Heart left ventricle (tissue), 16 donors: ENCODE measurements around the gene LNP1. TPM values are rescaled to one million over a fixed set of nuclear protein-coding genes. Genes with fewer than 3 reads are reported as not detected.

Experiments used
- ATAC-seq, 4 donors: fragments of 200-7000 bp; cut with Tn5 transposase; one replicate each; pipeline ENCODE4 v1.9.1; 2020 to 2022; ENCODE audit warnings: moderate library complexity in 4 of 4, mild to moderate bottlenecking in 3 of 4, moderate number of reproducible peaks in 1 of 4
- DNase-seq, 5 donors: peaks; one replicate each; pipeline ENCODE4 v3.0.0-alpha.2; 2020
- H3K27ac ChIP-seq, 12 donors: fragments of 200-600 bp; sonication (generic) in 4 of 12; one replicate each; pipeline versions ENCODE4 v1.5.0 to v1.8.0; 2016 to 2022; ENCODE audit warnings: mild to moderate bottlenecking in 2 of 12
- H3K27me3 ChIP-seq, 9 donors: fragments of 200-600 bp; sonication (generic) in 2 of 9; one replicate each; pipeline versions ENCODE4 v1.5.1 to v1.8.0; 2016 to 2022; ENCODE audit warnings: mild to moderate bottlenecking in 3 of 9
- H3K36me3 ChIP-seq, 9 donors: fragments of 200-600 bp; sonication (generic) in 2 of 9; one replicate each; pipeline versions ENCODE4 v1.5.0 to v1.8.0; 2018 to 2022; ENCODE audit warnings: mild to moderate bottlenecking in 2 of 9
- H3K4me1 ChIP-seq, 12 donors: fragments of 200-600 bp; sonication (generic) in 4 of 12; one replicate each; pipeline versions ENCODE4 v1.5.0 to v1.8.0; 2016 to 2022; ENCODE audit warnings: mild to moderate bottlenecking in 3 of 12
- H3K4me3 ChIP-seq, 12 donors: fragments of 200-600 bp; sonication (generic) in 4 of 12; one replicate each; pipeline versions ENCODE4 v1.5.0 to v1.8.0; 2017 to 2022; ENCODE audit warnings: mild to moderate bottlenecking in 9 of 12, moderate library complexity in 4 of 12
- H3K9me3 ChIP-seq, 12 donors: fragments of 200-600 bp; sonication (generic) in 4 of 12; one replicate each; pipeline versions ENCODE4 v1.5.0 to v1.8.0; 2016 to 2022; ENCODE audit warnings: mild to moderate bottlenecking in 1 of 12
- POLR2A ChIP-seq, 2 donors: fragments of 450-650 bp; IDR thresholded peaks; one replicate each; pipeline ENCODE4 v1.6.1; 2017; ENCODE audit warnings: antibody characterized with exemption in 2 of 2, mild to moderate bottlenecking in 2 of 2, moderate library complexity in 2 of 2
- WGBS, 4 donors: extraction: QIAGEN DNeasy Blood & Tissue Kit in 2 of 4; methylation state at CpG; one replicate each; pipeline versions ENCODE4 v1.1.5 to v1.1.7; 2013 to 2018; 5-methylcytosine and 5-hydroxymethylcytosine counted together
- intact Hi-C, 10 donors: fragments of 100-400 bp; cut with DNase I; formaldehyde crosslinking; loops; one replicate each; pipeline versions ENCODE4 v1.11.1 to v1.14.2; 2022
- polyA plus RNA-seq, 2 donors: library from polyadenylated mRNA; stranded (reverse); fragments of 200-250 nt; gene quantifications; one replicate each; pipeline ENCODE4 v1.2.3, GENCODE V29; 2013
- total RNA-seq, 9 donors: library from RNA; depleted of rRNA in 2 of 9; stranded (reverse); fragments of >200 nt in 2 of 9; fragmentation: NEBNext Ultra II Directional in 3 of 9; extraction: Animal tissue kit (Norgen Biotek cat#: 25700) in 3 of 9; gene quantifications; one replicate each; pipeline versions ENCODE4 v1.1.0 to v1.2.4, GENCODE V29; 2016 to 2023
- TF ChIP-seq, protein P1 (sequence below), 12 donors: fragments of 200-600 bp; sonication (generic) in 4 of 12; IDR thresholded peaks; one replicate each; pipeline versions ENCODE4 v1.5.0 to v1.8.0; 2018 to 2022; ENCODE audit warnings: antibody characterized with exemption in 12 of 12, mild to moderate bottlenecking in 5 of 12
- donor health status: ischemic (EF 13 %, LVEDD 7.1; RV severe dilation, severe dysfunction).
- donor health status: healthy with polysubstance abuse.
- donor health status: DM: no; HTN: yes; CAD: no.
- donor health status: DM: no; HTN: no; CAD: no.
- donor health status: ischemic (EF 25% LVEDD 6.9; RV normal size, moderate dysfunction).
- donor health status: ischemic (EF 25% LVEDD 5.7; RV mildly dilated, moderate dysfunction).
- donor health status: healthy.
- donor health status: DM: yes; HTN: yes; CAD: no.
- donor health status: ischemic (EF 35%, LVEDD 5.7; RV mildly dilated, moderate dysfunction).
- donor health status: nonischemic (EF 11% LVEDD 7.7; RV severe dilation, severe dysfunction).
- donor health status: DM: yes; HTN: yes; CAD: no.
- donor health status: PGD.
- donor health status: ischemic (EF 29% LVEDD 5.4; RV normal size, mild dysfunction).
- donor health status: nonischemic (EF 23%, LVEDD 6.1; RV moderate dilation, normal function).

LNP1 gene
- total and polyA plus RNA-seq, 11 donors = 1.4 to 5.9 (median 3.5) TPM

DNA sequence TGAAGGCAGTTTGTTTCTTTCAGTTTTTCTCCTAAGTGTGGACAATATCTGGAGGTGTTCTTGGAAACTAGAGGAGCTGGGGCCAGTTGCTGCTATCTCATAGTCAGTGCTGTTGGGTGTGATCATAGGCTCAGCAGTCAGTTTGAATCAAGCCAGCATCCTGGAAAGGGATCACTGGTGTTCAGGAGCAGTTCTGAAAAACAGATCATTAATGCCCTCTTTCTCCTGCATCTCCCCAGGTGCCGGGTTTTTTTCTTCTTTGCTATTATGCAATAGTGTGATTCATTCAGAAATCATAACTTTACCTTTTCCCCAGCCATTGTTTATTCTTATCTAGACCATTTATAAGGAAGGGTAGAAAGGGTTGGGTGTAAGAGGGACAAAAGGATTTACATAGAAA lies 24.0 kb downstream of the LNP1 start:
- no peak for DNase-seq
- ATAC-seq = no peak
- TF ChIP-seq POLR2A (IDR thresholded peaks at IDR 0.05) = no peak
- TF ChIP-seq, protein P1, sequence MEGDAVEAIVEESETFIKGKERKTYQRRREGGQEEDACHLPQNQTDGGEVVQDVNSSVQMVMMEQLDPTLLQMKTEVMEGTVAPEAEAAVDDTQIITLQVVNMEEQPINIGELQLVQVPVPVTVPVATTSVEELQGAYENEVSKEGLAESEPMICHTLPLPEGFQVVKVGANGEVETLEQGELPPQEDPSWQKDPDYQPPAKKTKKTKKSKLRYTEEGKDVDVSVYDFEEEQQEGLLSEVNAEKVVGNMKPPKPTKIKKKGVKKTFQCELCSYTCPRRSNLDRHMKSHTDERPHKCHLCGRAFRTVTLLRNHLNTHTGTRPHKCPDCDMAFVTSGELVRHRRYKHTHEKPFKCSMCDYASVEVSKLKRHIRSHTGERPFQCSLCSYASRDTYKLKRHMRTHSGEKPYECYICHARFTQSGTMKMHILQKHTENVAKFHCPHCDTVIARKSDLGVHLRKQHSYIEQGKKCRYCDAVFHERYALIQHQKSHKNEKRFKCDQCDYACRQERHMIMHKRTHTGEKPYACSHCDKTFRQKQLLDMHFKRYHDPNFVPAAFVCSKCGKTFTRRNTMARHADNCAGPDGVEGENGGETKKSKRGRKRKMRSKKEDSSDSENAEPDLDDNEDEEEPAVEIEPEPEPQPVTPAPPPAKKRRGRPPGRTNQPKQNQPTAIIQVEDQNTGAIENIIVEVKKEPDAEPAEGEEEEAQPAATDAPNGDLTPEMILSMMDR (IDR thresholded peaks at IDR 0.05) = no peak
- intact Hi-C loops = no loop called here
- 79 to 89% (median 83%) methylated on average over 1 of the region's 1 CpG for WGBS, 4 donors
- Histone ChIP-seq H3K27ac (no peak overlapping the region), H3K36me3 (no peaks in the 10 kb centered on the region), H3K4me3 (no peak overlapping the region), H3K27me3 (no peaks in the 10 kb centered on the region), H3K4me1 (peaks cover 0 to 39% (median 0%) of the 10 kb centered on the region in 12 donors), H3K9me3 (no peaks in the 10 kb centered on the region)

DNA sequence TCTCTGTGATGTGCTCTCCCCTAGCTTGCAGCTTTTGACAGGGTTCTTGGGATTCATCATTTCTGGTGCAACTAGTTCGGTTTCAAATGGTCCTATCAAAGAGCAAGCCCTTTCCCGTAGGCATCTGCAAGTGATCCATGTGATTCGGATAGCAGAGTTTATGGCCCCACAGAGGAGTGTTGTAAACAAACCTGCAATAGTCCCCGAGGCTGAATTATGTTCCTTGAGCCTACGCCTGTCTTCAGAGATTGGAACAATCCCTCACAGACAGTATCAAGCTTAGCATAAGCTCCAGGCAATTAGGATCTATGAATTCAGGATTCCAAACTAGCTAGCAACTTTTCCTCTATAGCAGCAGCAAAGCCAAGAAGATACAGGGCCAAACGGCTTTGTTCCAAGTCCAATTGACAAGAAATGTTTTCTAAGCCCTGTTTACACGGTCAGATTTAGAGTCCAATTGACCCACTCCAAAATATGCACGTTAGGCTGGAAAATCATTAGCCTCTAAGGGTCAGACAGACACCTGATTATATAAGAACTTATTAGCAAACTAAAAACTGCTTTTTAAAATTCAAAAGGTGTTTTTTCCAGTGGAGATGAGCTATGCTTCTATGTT lies 24.8 kb downstream of the LNP1 start:
- Histone ChIP-seq H3K4me3 (no peak overlapping the region), H3K4me1 (peaks cover 0 to 39% (median 0%) of the 10 kb centered on the region in 12 donors), H3K27ac (no peak overlapping the region), H3K9me3 (no peaks in the 10 kb centered on the region), H3K36me3 (no peaks in the 10 kb centered on the region), H3K27me3 (no peaks in the 10 kb centered on the region)
- TF ChIP-seq, protein P1 (IDR thresholded peaks at IDR 0.05) = no peak
- no peak for TF ChIP-seq POLR2A (IDR thresholded peaks at IDR 0.05)
- intact Hi-C loops = no loop called here
- ATAC-seq (no peak), DNase-seq (no peak)
- WGBS, 4 donors = 58 to 73% (median 64%) methylated on average over 8 of the region's 8 CpGs

DNA sequence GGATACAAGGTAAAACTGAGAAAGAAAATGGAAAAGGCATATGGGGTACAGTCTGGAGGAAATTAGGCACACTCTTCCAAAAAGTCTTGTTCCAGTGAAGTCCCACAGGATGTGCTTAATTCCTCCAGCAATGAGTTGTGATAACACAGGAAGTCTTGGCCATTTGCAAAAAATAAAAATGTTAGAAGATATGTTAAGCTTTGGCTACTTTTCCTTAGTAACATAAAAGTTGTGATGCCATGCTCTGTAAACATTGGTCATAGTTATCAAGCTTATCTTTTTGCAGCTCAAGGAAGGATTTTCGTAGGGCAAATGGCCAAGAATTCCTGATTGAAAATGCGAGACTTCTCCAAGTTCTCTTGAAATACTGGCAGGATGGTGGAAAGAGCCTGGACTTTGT lies 26.4 kb downstream of the LNP1 start:
- intact Hi-C loops = no loop called here
- peaks cover 0 to 39% (median 0%) of the 10 kb centered on the region in 12 donors for H3K4me1 ChIP-seq
- 32 to 44% (median 42%) methylated on average over 2 of the region's 2 CpGs for WGBS, 4 donors
- H3K36me3 ChIP-seq = no peaks in the 10 kb centered on the region
- no peaks in the 10 kb centered on the region for H3K9me3 ChIP-seq
- H3K4me3 ChIP-seq = peak overlapping the region in 1 of 12 donors; percentile 6
- TF ChIP-seq, protein P1 (IDR thresholded peaks at IDR 0.05) = no peak
- ATAC-seq (peak in 1 of 4 donors; percentile 73), DNase-seq (no peak)
- peak overlapping the region in 3 of 12 donors; percentile 32 to 56 (median 55) for H3K27ac ChIP-seq
- H3K27me3 ChIP-seq = no peaks in the 10 kb centered on the region

DNA sequence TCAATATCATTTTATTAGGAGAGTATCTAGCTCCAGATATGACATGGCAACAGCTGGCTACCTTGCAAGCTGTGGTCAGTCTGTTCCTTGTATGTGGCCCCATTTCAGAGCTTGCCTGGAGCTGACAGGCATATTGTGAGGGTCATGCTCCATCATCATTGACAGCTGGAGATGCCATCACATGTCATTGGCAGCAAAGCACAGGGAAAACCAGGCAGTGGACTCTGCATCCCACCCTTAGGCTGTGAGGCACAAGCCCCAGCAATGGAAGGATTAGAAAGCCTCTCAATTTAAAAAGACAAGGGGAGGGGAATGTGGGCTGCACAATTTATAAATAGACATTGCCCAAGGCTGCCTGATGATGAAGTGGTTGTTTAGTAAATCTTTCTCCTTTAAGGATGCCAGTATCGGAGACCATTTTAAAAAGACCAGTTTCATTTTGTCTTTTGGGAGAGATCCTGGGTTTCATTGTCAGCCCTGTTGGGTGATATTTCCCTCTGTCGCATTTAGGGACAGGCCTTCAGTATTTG lies 27.9 kb downstream of the LNP1 start:
- peaks cover 0 to 4% (median 0%) of the 10 kb centered on the region in 12 donors for H3K9me3 ChIP-seq
- TF ChIP-seq POLR2A (IDR thresholded peaks at IDR 0.05) = no peak
- TF ChIP-seq, protein P1 (IDR thresholded peaks at IDR 0.05) = no peak
- no peak for ATAC-seq
- H3K36me3 ChIP-seq = no peaks in the 10 kb centered on the region
- no peaks in the 10 kb centered on the region for H3K27me3 ChIP-seq
- DNase-seq = no peak
- intact Hi-C loops = no loop called here
- 73 to 86% (median 78%) methylated on average over 2 of the region's 2 CpGs for WGBS, 4 donors
- H3K4me1 ChIP-seq = peaks cover 0 to 39% (median 0%) of the 10 kb centered on the region in 12 donors
- H3K4me3 ChIP-seq = peak overlapping the region in 3 of 12 donors; percentile 13 to 31 (median 22)
- H3K27ac ChIP-seq = no peak overlapping the region
